GM19463 (cell line): Measurements from ENCODE around the gene LIN52.

Experiments
- ATAC-seq: cut with Tn5 transposase; IDR thresholded peaks from one replicate; pipeline ENCODE4 v1.9.1; 2021; ENCODE audit warnings: mild to moderate bottlenecking, moderate library complexity; ENCODE audit not compliant: unreplicated experiment

The LIN52 gene

DNA sequence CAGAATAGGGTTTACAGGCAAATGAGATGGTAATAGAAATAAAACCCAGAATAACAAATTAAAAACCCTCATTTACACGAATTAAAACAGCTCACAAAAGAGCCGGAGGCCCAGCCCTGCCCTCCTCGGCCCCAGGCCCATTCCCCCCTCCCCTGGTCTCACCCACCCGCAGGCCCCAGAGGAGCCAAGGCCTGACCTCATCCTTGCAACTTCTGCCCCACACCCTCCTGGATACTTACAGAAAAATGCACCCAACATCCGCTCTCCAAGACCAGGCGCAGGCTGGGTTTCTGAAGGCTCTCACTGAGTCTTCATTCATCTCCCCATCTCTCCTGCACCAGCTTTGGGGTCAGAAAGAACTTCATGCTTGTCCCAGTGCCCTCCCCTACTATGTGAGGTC is 138.3 kb downstream of the LIN52 start:
- ATAC-seq: no peak

DNA sequence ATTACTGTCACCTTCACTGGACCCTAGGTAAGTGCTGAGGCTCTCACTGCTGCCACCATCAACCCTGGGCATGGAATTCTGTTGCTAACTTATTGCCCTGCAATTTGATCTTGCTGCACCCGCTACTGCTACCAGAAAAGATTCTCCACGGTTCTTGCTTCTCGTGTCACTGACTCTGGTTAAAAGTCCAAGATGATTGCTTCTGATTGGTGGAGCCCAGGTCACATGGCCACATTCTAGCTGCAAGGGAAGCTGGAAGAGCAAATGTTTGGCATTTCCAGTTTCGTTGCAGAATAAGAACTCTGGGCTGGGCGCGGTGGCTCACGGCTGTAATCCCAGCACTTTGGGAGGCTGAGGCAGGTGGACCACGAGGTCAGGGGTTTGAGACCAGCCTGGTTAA is 147.0 kb downstream of the LIN52 start:
- ATAC-seq: no peak

DNA sequence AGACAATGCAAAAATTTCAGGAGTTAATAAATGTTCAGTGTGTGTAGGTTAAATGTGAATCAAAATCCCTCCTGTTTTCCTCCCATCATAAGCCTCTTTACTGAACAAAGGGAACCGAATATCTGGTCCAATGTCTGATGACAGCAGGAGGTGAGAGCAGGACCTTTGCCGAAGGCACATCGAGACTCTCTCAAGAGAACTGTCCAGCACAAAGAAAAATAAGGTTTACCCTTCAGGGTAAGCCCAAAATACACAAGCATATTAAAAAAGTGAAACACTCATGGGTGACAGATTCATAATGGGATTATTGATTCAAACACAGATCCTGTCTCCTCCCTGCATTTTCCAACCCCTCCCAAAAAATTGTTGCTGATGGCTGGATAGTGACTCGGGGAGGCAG is 150.3 kb downstream of the LIN52 start:
- no peak for ATAC-seq

DNA sequence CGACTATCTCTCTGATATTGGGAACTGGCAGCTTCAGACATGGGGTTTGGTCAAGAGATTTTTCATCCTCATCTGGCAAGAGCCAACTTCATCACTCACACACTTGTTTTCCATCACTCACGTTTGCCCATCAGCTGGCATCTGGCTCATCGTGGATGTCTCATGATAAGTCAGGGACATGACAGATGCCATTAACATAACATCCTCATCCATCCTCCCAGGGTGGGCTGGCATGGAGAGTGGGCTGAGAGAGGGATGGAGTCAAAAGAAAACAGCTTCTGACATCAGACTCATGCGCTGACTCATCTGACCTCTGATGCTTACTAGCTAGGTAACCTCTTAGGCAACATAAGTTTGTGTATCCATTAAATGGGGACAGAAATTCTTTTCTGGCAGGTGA is 152.7 kb downstream of the LIN52 start:
- ATAC-seq: no peak

DNA sequence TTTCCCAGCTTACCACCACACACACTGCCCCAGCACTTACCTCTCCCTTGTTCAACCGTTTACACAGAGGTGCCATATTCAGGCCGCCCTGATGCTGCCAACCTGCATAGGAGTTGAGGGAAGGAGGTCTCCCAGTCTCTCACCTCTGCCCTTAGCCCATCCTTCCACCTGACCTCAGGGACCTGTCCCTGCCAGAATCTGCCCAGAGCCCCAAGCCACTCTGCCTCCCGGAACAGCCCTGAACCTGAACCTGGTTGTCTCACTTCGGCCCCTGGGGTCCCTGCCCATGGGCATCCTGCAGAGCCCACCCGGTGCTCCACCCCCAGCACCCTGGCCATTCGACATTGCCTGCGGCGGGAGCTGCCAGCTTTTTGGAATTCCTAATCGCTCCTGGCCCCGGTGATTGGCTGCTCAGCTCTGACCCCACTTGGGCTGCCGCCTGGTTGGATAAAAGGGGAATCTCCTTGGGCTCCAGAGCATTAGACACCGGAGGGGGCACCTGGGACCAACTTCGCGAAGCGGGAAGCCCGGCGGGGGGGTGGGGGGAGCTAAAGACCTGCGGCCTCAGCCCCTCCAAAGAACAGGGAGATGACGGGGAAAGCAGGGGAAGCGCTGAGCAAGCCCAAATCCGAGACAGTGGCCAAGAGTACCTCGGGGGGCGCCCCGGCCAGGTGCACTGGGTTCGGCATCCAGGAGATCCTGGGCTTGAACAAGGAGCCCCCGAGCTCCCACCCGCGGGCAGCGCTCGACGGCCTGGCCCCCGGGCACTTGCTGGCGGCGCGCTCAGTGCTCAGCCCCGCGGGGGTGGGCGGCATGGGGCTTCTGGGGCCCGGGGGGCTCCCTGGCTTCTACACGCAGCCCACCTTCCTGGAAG is 154.5 kb downstream of the LIN52 start, which contains the start of gene VSX2:
Gene VSX2 (plus strand): TSS at position 476 of the 874 bp plus-strand sequence. CDS start 113 bp downstream, at position 589.
- ATAC-seq: no peak

DNA sequence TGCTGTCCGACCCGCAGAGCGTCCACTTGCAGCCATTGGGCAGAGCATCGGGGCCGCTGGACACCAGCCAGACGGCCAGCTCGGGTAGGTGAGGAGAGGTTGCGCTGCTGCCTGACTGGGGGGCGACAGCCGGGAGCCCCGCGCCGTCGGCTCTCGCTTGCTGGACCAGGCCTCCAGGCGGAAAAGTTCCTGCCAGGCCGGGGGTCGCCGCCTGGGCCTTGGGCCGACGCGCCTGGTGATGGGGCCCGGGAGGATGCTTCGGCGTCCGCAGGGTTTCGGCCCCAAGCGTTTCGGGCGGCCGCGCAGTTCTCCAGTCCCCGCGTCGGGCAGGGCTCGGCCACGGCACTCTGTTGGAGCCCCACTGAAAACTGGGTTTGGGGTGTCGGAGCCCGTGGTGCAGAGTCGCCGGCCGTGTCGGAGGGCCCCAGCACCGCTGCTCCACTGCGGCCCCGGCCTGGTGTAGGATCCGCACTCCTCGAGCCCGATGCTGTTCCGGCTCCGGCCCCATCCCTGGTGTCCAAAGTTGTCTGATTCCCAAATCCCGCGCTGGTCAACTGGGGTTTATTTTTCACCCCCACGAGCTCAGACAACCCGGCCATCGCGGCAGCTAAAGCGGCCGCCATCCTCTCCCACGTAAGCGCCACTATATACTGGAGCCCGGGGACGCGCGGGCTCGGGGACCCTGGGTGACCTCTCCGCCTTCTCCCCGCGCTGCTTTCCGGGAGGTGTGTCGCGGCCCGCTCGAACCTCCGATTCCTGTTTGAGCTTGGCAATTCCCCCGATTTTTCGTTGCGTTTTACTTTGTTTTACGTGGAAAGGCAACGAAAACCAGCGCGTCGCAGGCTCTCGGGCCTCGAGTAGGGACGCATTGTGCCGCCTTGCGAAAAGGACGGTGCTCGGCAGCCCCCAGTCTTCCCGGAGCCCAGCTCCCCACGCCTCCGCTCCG is 155.4 kb downstream of the LIN52 start:
- no peak for ATAC-seq

DNA sequence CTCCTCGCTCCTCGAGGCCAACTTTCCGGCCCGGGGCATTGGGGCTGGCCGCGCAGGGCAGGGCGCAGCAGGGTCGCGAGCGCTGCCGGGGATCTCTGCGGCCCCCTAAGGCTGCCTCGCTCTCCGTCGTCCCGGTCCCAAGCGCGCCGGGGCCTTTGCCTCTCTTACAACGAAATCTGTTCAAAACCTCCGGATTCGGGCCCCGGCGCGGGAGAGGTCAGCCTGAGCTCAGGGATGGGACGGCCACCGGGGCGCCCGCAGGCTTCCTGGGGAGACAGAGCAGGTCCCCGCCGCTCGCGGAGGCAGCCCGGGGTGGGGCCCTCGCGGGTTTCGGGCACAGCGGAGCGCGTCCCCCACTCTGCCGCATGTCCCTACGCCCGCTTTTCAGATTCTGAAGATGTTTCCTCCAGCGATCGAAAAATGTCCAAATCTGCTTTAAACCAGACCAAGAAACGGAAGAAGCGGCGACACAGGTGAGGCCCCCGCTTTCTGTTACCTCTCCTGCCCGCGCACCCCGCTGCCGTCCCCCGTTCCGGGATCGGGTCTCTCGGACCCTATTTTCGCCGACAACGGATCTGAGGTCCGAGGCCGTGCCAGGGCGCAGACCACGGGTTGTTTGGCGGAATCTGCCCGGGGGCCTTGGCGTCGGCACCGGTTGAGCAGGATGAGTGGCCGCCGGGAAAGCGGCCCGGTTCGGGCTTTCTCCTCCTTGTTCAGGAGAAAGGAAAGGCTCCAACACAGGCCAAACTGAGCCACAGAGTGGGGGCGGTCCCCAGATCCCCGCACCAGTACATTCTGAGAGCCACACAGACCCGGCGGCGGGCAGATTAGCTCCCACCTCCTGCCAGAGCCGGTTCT is 156.3 kb downstream of the LIN52 start:
- no peak for ATAC-seq

DNA sequence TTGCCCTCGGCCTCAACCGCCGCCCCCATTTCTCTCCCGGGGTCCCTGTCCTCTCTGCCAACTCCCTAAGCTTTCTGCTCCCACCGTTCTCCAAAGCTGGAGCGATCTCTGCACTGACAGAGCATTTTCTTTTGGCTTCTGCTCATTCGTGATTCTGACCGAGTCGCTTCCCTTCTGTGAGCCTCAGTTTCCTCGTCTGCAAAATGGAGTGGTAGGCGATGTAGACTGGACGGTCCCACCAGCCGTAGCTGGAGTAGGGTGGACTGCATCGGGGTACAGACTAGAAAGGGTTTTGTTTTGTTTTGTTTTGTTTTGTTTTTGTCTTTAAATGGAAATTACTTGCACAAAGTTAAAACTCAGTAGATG is 156.9 kb downstream of the LIN52 start:
- no peak for ATAC-seq

DNA sequence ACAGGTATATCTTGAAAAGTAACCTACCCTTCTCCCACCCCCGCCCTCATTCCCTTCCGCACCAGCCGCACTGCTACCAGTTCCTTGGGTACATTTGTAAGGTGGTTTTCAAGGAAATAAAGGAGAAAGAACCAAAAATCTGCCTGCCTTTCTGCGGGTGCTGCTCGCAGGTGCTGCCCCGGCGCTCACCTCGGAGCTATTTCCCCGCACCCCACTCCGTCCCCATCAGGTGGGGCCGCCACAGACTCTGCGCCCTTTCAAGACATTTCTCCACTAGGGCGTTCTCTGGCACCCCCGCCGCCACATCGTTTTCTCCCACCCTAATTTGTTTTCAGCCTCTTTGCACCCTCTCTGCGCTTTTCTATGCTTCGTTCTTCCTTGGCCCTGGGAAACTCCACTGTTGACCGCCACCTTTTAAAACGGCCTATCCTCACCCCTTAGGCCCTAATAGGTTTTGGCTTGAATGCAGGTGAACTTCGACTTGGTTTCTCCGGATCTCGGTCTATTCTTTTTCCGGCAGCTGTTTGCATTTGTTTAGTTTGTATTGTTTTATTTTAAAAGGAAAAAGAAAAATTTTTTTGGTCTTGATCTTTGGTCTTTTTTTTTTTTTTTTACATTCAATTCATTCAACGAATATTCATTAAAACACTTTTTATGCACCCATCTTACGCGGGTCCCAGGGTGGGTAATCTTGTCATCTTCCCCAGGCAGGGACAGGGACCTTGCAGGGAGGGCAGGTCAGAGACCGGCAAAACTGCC is 157.4 kb downstream of the LIN52 start:
- no peak for ATAC-seq

DNA sequence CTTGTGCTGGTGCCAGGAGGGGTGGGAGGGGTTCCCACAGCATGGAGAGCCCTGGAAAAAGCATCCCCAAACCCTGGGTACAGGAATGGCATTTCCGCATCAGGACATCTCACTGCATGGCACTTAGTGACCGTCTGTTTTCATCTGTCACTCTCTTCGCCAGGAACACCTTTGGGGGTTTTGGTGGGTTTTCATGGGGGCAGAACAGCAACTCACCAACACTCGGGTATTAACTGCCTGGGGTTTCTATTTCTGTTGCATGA is 158.0 kb downstream of the LIN52 start:
- ATAC-seq: no peak

DNA sequence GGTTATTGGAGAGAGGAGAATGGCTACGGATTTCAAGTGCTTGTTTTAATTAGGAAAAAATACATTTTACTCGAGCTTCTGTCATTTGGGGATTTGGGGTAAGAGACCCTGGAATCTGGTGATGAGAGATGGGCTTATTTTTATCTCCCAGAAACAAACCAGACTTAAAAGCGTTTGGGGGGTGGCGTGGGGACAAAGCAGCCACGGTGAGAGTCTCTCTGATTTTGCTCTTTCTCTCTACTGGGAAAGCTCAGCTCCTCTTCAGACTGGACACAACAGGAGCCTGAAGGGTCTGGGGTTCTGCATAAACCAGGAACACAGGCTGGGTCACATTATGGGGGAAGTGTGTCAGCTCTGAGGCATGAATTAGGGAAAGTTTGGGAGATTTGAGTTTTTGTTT is 158.3 kb downstream of the LIN52 start:
- no peak for ATAC-seq

DNA sequence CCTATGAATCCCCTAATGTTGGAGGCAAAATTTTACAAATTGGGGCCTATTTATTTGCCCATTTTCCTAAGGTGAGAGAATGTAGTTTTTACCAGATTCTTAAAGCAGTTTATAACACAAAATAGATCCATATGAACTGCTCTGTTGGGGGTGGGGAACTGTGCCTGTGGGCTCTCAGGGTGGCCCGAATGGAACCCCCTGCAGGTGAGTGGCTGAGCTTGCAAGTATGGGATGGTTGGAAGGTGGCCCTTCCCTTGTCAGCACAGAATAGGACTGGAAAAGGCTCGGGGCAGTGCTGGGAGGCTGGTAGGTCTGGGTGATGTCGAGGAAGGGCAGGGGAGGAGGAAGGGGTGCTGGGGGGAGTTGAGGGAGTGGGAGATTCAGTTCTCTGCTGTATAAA is 159.4 kb downstream of the LIN52 start:
- no peak for ATAC-seq

DNA sequence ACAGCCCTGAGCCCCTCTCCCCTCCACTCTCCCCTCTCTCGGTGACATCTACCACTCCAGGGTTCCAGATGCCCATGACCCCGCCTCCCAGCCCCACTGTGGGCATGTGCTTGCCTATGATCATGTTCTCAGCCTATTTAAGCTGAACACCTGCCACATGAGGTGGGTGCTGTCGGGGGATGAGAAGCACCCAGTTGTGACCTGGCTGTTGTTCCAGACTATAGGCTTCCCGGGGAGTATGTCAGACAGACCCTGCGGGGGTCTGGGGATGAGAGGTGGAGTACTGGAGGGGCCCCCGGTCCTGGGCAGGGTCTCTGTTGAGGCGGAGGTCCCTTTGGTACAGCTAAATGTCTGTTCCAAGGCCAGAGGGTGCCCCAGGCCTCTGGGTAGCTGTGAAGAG is 160.5 kb downstream of the LIN52 start:
- no peak for ATAC-seq

DNA sequence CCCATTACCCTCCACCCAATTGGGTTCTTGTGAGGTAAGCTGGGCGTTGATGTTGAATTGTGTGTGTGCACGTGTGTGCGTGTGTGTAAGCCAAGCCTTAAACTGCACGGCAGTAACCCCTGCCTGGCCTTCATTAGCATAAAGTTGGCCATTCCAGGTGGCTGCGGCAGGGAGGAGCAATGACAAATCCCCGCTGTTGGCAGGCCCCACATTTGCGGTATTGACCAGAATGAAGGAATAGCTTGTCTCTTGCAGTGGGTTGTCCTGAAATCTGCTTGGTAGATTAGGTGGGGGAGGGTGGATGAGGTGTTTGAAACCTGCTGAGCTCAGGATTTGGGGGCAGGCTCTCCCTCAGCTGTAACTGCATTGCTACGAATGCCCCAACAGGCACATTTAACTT is 161.8 kb downstream of the LIN52 start:
- no peak for ATAC-seq

DNA sequence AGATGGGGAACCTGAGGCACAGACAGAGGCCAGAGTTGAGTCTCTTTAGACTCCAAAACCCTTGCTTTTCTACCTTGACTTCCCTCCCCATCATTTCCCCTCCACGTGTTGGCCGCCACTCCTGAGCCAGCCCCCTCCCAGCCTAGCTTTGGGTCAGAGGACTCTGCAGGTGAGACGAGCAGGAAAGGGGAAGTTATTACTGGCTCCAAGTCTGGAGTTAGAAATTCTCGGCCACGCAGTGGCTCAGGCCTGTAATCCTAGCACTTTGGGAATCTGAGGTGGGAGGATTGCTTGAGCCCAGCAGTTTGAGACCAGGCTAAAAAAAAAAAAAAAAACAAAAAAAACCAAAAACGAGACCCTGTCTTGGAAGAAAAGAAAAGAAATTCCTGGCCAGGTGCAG is 163.3 kb downstream of the LIN52 start:
- no peak for ATAC-seq

DNA sequence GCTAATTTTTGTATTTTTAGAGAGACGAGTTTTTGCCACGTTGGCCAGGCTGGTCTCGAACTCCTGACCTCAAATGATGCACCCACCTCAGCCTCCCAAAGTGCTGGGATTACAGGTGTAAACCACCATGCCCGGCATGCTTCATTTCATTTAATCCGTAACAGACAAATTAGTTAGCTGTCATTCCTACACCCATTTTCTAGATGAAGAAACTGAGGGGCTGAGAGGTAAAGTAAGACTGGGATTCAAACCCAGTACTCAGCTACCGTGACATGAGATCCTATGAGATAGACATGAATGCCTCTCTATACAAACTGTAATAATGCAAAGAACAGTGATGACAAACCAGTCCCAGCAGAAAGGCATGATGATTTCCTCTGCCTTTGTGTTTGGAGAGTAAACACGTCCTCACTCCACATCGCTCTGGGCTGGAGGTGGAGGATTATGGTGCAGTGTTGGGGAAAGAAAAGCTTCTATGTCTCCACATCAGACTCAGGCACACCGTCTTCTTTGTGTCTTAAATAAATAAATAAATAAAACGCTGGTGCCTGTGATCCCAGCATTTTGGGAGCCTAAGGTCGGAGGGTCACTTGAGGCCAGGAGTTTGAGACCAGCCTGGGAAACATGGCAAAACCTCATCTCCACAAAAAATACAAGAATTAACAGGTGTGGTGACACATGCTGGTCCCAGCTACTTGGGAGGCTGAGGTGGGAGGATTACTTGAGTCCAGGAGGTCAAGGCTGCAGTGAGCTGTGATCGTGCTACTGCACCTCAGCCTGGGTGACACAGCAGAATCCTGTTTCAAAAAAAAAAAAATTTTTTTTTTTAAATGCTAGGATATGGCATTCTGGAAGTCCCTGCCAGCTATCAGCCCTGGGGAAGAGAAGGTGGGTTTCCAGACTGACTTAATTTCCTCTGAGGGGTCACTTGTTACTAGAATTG is 164.9 kb downstream of the LIN52 start:
- ATAC-seq: no peak
